Measurements from ENCODE around the gene LIPG. TPM values are rescaled to one million over a fixed set of nuclear protein-coding genes. Genes with fewer than 3 reads are reported as not detected.

The LIPG gene
- polyA plus RNA-seq, 3 donors = 41.9 to 56.7 (median 48.1) TPM

- DNase-seq (ENCODE audit: low read depth in 3 of 3, low spot score in 2 of 3) = no peak
Observed at GRCh38 chr18:49631146-49631866, 69.4 kb downstream of the LIPG start.

GRCh38 chr18:49632588-49632987 lies 70.7 kb downstream of the LIPG start:
- DNase-seq (ENCODE audit: low read depth in 3 of 3, low spot score in 2 of 3) = no peak

DNA sequence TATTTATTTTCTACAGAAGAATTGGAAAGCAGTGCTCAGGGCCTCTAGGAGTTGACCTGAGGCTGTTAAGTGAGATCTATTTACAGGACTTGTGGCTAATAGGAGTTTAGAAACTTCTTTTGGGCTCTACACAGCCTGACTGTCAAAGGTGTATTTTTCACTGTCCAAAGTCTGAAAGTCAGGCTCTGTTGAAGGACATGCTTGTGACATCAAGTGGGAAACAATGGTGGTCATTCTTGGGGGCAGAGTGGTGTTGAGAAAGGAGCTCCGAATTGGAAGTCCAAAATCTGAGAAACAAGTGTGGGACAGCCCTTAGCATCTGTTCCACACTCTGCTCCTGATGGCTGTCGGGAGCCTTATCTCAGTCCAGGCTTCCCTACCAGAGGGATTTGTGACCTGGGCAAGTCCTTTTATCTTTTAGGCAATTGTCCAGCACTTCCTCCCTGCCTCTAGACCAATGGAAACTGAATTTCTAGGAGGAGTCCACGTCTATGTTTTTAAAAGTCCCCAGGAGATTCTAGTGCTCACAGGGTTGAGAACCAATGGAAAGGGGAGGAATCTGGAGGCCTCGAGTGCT lies 76.4 kb downstream of the LIPG start:
- no peak for DNase-seq (ENCODE audit: low read depth in 3 of 3, low spot score in 2 of 3)

- no peak for DNase-seq (ENCODE audit: low read depth in 3 of 3, low spot score in 2 of 3)
Observed at GRCh38 chr18:49638891-49639557, 77.2 kb downstream of the LIPG start.

DNA sequence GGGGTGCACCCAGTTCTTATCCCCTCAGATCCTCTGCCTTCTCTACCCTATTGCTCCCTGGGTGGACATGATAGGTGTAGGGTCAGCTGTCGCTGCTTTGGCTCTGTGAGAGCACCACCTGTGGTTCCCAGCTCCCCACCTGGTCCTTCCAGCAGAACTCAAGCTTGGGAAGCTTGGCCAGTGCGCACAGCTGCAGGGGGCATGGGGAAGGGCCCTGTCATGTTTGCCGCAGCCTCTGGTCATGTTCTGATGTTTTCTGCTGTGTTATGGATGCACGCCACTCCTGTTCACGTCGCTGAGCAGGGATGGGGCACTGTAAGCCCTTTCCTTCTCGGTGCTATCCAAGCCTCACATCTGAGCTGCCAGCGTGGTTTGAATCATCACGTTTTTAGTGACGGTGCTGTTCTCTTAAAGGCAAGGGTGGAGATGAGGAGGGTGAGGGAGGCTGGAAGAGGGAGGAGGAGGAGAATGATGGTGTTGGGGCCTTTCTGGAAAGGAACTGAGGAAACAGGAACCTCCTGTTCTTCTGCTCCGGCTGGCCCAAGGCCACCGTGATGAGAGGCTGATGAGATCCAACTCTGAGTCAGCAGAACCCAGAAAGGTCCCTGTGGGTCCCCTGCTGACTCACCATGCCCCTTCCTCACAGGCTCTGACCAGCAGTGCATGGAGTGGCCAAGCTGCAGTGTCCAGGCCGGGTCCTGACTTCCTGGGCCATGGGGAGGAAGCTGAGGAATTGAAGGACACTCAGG lies 78.0 kb downstream of the LIPG start:
- no peak for DNase-seq (ENCODE audit: low read depth in 3 of 3, low spot score in 2 of 3)

GRCh38 chr18:49640741-49641140 lies 78.9 kb downstream of the LIPG start:
- no peak for DNase-seq (ENCODE audit: low read depth in 3 of 3, low spot score in 2 of 3)

GRCh38 chr18:49645196-49645595 lies 83.3 kb downstream of the LIPG start:
- DNase-seq (ENCODE audit: low read depth in 3 of 3, low spot score in 2 of 3) = no peak

DNA sequence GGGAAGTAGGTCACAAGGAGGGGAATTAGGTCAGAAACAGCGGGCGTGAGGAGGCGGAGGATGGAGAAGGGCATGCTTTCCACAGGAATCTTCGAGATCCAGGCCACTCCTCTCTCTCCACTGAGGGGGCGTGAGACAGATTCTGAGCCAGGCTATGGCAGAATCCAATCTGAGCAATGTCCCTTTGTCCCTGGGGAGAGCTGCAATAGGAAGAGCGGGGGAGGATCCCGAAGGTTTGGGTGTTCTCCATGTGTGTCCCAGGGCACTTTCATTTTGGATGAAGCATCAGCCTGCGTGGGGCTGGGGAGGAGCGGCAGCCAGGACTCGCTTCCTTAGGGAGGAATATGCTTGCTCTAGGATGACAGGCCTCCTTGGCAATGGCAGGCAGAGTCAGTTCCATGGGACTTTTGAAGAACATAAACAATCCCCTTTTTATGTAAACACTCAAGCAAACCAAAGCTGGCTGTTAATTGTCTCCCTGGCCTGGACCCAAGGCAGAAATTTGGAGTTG lies 84.0 kb downstream of the LIPG start:
- no peak for DNase-seq (ENCODE audit: low read depth in 3 of 3, low spot score in 2 of 3)

GRCh38 chr18:49646873-49647272 lies 85.0 kb downstream of the LIPG start:
- DNase-seq (ENCODE audit: low read depth in 3 of 3, low spot score in 2 of 3) = no peak

GRCh38 chr18:49647496-49648168 lies 85.8 kb downstream of the LIPG start:
- no peak for DNase-seq (ENCODE audit: low read depth in 3 of 3, low spot score in 2 of 3)

DNA sequence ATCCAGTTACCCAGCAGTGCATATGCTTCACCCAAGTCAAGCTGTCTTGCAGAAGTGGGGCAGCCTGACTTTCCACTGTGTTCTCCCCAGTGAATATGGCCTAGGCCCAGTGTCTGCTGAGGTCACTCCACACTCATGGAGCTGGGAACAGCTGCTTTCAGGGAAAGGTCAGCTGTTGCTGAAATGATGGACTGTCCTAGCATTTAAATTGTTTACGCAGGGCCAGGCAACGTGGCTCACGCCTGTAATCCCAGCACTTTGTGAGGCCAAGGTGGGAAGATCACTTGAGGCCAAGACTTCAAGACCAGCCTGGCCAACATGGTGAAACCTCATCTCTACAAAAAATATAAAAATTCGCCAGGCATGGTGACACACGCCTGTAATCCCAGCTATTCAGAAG lies 86.5 kb downstream of the LIPG start:
- DNase-seq (ENCODE audit: low read depth in 3 of 3, low spot score in 2 of 3) = no peak

Other genes starting within 250 kb of the LIPG start
- gene DYM, start 101.4 kb upstream of the LIPG start, polyA plus RNA-seq (ENCODE audit: insufficient read length in 3 of 3) = 10 to 100 TPM; 50.2 to 55.7 (median 53.8) TPM
- 10 to 100 TPM; 28.3 to 35.6 (median 31.3) TPM for gene C18orf32, start 74.8 kb upstream of the LIPG start, polyA plus RNA-seq (ENCODE audit: insufficient read length in 3 of 3)
- gene RPL17, start 69.6 kb upstream of the LIPG start, polyA plus RNA-seq (ENCODE audit: insufficient read length in 3 of 3) = 1,000 to 10,000 TPM; 2,642 to 2,742 (median 2,653) TPM

Measured in right renal cortex interstitium (tissue), 3 donors.